Choroid plexus epithelial cell (primary cell): ENCODE measurements around the gene EMC6.

ENCODE experiments used
- DNase-seq: peaks from one replicate; pipeline ENCODE4 v3.0.0-alpha.2; 2010; ENCODE audit warnings: low read depth
- H3K4me3 ChIP-seq: 2 replicates; pipeline ENCODE4 v1.5.1; 2011; ENCODE audit warnings: low read depth, mild to moderate bottlenecking, control low read depth, low read length, moderate library complexity
- CTCF ChIP-seq: conservative IDR thresholded peaks from 2 replicates; pipeline ENCODE4 v1.5.1; 2011; ENCODE audit warnings: low read depth, mild to moderate bottlenecking, control low read depth, inconsistent platforms, low read length, moderate library complexity

The EMC6 gene

DNA sequence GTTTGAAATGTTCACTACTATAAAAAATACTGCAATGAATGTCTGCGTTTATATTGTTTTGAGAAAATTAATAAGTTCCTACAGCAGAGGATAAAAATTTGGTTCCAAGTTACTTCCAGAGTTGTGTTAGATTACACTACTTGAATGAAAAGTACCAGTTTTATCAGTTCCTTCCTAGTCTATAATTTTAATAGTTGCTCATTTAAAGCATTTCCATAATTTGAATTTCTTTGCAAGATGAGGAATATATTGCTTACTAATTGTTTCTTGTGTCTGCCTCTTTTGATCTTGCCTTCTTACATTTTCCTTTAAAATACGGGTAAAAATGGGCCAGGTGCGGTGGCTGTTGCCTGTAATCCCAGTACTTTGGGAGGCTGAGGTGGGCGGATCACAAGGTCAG lies 4.0 kb downstream of the EMC6 start:
- H3K4me3 ChIP-seq = no peak overlapping the region
- no peak for DNase-seq
- no peak for TF ChIP-seq CTCF

- DNase-seq = no peak
- H3K4me3 ChIP-seq = no peak overlapping the region
- no peak for TF ChIP-seq CTCF
These were observed 7.3 kb downstream of the EMC6 start for GRCh38 chr17:3675886-3676285.

GRCh38 chr17:3678095-3678820 lies 9.6 kb downstream of the EMC6 start:
- H3K4me3 ChIP-seq = no peak overlapping the region
- DNase-seq = no peak
- TF ChIP-seq CTCF = no peak

DNA sequence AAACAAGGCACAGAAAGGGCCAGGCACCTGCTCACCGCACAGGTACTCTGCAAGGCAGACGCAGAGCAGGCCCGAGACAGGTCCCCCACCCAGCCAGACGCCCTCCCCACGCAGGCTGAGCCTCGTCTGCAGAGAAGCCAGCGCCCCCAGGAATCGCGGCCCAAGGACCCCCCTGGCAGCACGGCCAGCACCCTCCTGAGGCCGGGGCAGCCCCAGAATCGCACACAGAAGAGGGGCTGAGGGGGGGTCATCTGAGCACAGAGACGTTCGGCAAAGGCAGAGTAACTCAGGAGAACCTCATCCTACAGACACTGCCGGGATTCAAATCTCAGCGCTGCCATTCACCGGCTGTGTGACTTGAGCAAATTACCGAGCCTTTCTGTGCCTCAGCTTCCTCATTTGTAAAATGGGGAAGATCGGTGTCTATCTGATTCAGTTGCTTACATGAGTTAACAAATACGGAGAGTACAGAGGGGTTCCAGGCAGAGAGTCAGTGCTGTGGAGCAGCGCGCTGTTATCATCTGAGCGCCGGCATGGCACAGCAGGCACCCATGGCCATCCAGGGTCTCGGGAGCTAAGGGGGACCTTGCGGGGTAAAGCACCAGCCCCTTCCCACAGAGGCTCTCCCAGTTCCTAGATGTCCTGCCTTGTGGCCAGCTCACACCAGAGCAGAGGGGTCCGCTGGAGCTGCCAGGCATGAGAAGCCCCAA lies 10.4 kb downstream of the EMC6 start:
- no peak for DNase-seq
- TF ChIP-seq CTCF = no peak
- H3K4me3 ChIP-seq = no peak overlapping the region

- no peak for DNase-seq
- no peak for TF ChIP-seq CTCF
- no peak overlapping the region for H3K4me3 ChIP-seq
These were observed 11.0 kb downstream of the EMC6 start for GRCh38 chr17:3679531-3680126.

GRCh38 chr17:3681057-3681456 lies 12.4 kb downstream of the EMC6 start:
- H3K4me3 ChIP-seq = no peak overlapping the region
- DNase-seq = no peak
- TF ChIP-seq CTCF = no peak
